GM23338 (cell line): Measurements from ENCODE around the gene TMEM135. TPM values are rescaled to one million over a fixed set of nuclear protein-coding genes. Genes with fewer than 3 reads are reported as not detected.

Experiments
- ATAC-seq: fragments of 200-7000 bp; cut with Tn5 transposase; 3 replicates; pipeline ENCODE4 v1.9.1; 2020
- DNase-seq: peaks from one replicate; pipeline ENCODE4 v3.0.0-alpha.2; 2015; ENCODE audit warnings: low spot score
- H2AFZ ChIP-seq: fragments of 200-600 bp; sonication (generic); 2 replicates; pipeline ENCODE4 v1.8.0; 2016; ENCODE audit warnings: antibody characterized with exemption, mild to moderate bottlenecking, moderate library complexity
- H3F3A ChIP-seq: fragments of 200-600 bp; sonication (generic); replicated peaks from 2 replicates; pipeline ENCODE4 v1.8.0; 2017; ENCODE audit warnings: antibody characterized with exemption, mixed run types, low read depth
- H3K27ac ChIP-seq: fragments of 200-600 bp; sonication (generic); 2 replicates; pipeline ENCODE4 v1.6.1; 2016; ENCODE audit warnings: low read depth
- H3K27me3 ChIP-seq: fragments of 200-600 bp; sonication (generic); 2 replicates; pipeline ENCODE4 v1.8.0; 2016; ENCODE audit warnings: mild to moderate bottlenecking, mixed run types, moderate library complexity; ENCODE audit not compliant: insufficient read depth
- H3K36me3 ChIP-seq: fragments of 200-600 bp; sonication (generic); 2 replicates; pipeline ENCODE4 v1.8.0; 2016; ENCODE audit warnings: mild to moderate bottlenecking; ENCODE audit not compliant: insufficient read depth
- H3K4me1 ChIP-seq: fragments of 200-600 bp; sonication (generic); 2 replicates; pipeline ENCODE4 v1.8.0; 2016; ENCODE audit warnings: mild to moderate bottlenecking, moderate library complexity; ENCODE audit not compliant: insufficient read depth
- H3K4me2 ChIP-seq: fragments of 200-600 bp; sonication (generic); 2 replicates; pipeline ENCODE4 v1.7.1; 2017; ENCODE audit warnings: mixed run types
- H3K4me3 ChIP-seq: fragments of 200-600 bp; sonication (generic); 2 replicates; pipeline ENCODE4 v1.6.1; 2016; ENCODE audit warnings: mixed run types
- H3K79me2 ChIP-seq: fragments of 200-600 bp; sonication (generic); replicated peaks from 2 replicates; pipeline ENCODE4 v1.8.0; 2017; ENCODE audit warnings: mild to moderate bottlenecking; ENCODE audit not compliant: insufficient read depth
- H3K9me2 ChIP-seq: fragments of 200-600 bp; sonication (generic); 2 replicates; pipeline ENCODE4 v1.8.0; 2017; ENCODE audit not compliant: insufficient read depth
- H4K20me1 ChIP-seq: fragments of 200-600 bp; sonication (generic); replicated peaks from 2 replicates; pipeline ENCODE4 v1.8.0; 2017; ENCODE audit warnings: mild to moderate bottlenecking; ENCODE audit not compliant: insufficient read depth
- H3K27ac Mint-ChIP-seq: 2 replicates; pipeline ENCODE4 v1.8.0; 2020; ENCODE audit warnings: inconsistent platforms, mild to moderate bottlenecking, moderate library complexity, mixed read lengths
- H3K27me3 Mint-ChIP-seq: 3 replicates; pipeline ENCODE4 v1.8.0; 2022; ENCODE audit warnings: low read depth, mild to moderate bottlenecking, moderate library complexity, mixed read lengths, inconsistent platforms; ENCODE audit not compliant: insufficient read depth, poor library complexity
- H3K36me3 Mint-ChIP-seq: 3 replicates; pipeline ENCODE4 v1.8.0; 2021; ENCODE audit warnings: low read depth, mild to moderate bottlenecking, inconsistent platforms, moderate library complexity, mixed read lengths
- H3K4me1 Mint-ChIP-seq: 3 replicates; pipeline ENCODE4 v1.8.0; 2020; ENCODE audit warnings: mild to moderate bottlenecking, inconsistent platforms, mixed read lengths
- H3K4me3 Mint-ChIP-seq: 3 replicates; pipeline ENCODE4 v1.8.0; 2021; ENCODE audit warnings: moderate library complexity, mild to moderate bottlenecking, inconsistent platforms, mixed read lengths
- H3K9me3 Mint-ChIP-seq: 3 replicates; pipeline ENCODE4 v1.8.0; 2020; ENCODE audit warnings: moderate library complexity, mild to moderate bottlenecking, inconsistent platforms, mixed read lengths
- CREB1 ChIP-seq: fragments of 250-450 bp; sonication (Bioruptor Pico); IDR thresholded peaks from 2 replicates; pipeline ENCODE4 v1.5.0; 2020; ENCODE audit warnings: low read depth, mild to moderate bottlenecking, moderate library complexity
- CTCF ChIP-seq, 2 experiments: fragments of 200-600 bp in 1 of 2; sonication (generic) in 1 of 2; conservative IDR thresholded peaks; 2 replicates each; pipeline versions ENCODE4 v1.5.1 to v1.6.1; 2016 to 2017; ENCODE audit warnings: antibody characterized with exemption in 2 of 2, low read depth in 2 of 2, mild to moderate bottlenecking in 2 of 2, moderate library complexity in 1 of 2
- ETS1 ChIP-seq: IDR thresholded peaks from 2 replicates; pipeline ENCODE4 v1.6.1; 2016; ENCODE audit warnings: antibody characterized with exemption
- EZH2 ChIP-seq: fragments of 200-600 bp; sonication (generic); IDR thresholded peaks from one replicate; pipeline ENCODE4 v1.8.0; 2017; ENCODE audit warnings: antibody characterized with exemption, mild to moderate bottlenecking, low read depth; ENCODE audit not compliant: unreplicated experiment
- EZH2phosphoT487 ChIP-seq: fragments of 200-600 bp; sonication (generic); IDR thresholded peaks from one replicate; pipeline ENCODE4 v1.8.1; 2018; ENCODE audit warnings: antibody characterized with exemption; ENCODE audit not compliant: unreplicated experiment
- JUNB ChIP-seq: IDR thresholded peaks from one replicate; pipeline ENCODE4 v1.6.1; 2016; ENCODE audit warnings: antibody characterized with exemption; ENCODE audit not compliant: unreplicated experiment
- NANOG ChIP-seq: IDR thresholded peaks from 2 replicates; pipeline ENCODE4 v1.6.1; 2016; ENCODE audit warnings: antibody characterized with exemption, borderline replicate concordance
- POLR2AphosphoS5 ChIP-seq: IDR thresholded peaks from 2 replicates; pipeline ENCODE4 v1.6.1; 2016; ENCODE audit warnings: antibody characterized with exemption, low read depth
- STAT1 ChIP-seq: IDR thresholded peaks from one replicate; pipeline ENCODE4 v1.6.1; 2016; ENCODE audit warnings: antibody characterized with exemption; ENCODE audit not compliant: unreplicated experiment
- ZNF114 ChIP-seq: fragments of 250-450 bp; sonication (Bioruptor Pico); IDR thresholded peaks from 2 replicates; pipeline ENCODE4 v1.5.0; 2020; ENCODE audit warnings: mild to moderate bottlenecking, moderate library complexity
- ZNF331 ChIP-seq: fragments of 250-450 bp; sonication (Bioruptor Pico); IDR thresholded peaks from 2 replicates; pipeline ENCODE4 v1.5.0; 2020; ENCODE audit warnings: low read depth, mild to moderate bottlenecking, moderate library complexity
- polyA plus RNA-seq: library from polyadenylated mRNA; unstranded; fragments of >200 nt; fragmentation: Nextera tagmentation; extraction: Ambion mirVana; gene quantifications from 2 replicates; pipeline ENCODE4 v1.2.1, GENCODE V29; 2016
- total RNA-seq: library from RNA; depleted of rRNA; stranded (reverse); fragments of >200 nt; shearing (Covaris generic); gene quantifications from 2 replicates; pipeline ENCODE4 v1.2.3, GENCODE V29; 2014
- TF ChIP-seq, protein P1 (sequence below): fragments of 250-450 bp; sonication (Bioruptor Pico); IDR thresholded peaks from 2 replicates; pipeline ENCODE4 v1.5.0; 2020; ENCODE audit warnings: mild to moderate bottlenecking, moderate library complexity
- TF ChIP-seq, protein P2 (sequence below): IDR thresholded peaks from one replicate; pipeline ENCODE4 v1.6.1; 2018; ENCODE audit warnings: antibody characterized with exemption; ENCODE audit not compliant: unreplicated experiment

The TMEM135 gene
- total and polyA plus RNA-seq, 2 experiments from 2014 or later, result 23.4 to 49.9 TPM

DNA sequence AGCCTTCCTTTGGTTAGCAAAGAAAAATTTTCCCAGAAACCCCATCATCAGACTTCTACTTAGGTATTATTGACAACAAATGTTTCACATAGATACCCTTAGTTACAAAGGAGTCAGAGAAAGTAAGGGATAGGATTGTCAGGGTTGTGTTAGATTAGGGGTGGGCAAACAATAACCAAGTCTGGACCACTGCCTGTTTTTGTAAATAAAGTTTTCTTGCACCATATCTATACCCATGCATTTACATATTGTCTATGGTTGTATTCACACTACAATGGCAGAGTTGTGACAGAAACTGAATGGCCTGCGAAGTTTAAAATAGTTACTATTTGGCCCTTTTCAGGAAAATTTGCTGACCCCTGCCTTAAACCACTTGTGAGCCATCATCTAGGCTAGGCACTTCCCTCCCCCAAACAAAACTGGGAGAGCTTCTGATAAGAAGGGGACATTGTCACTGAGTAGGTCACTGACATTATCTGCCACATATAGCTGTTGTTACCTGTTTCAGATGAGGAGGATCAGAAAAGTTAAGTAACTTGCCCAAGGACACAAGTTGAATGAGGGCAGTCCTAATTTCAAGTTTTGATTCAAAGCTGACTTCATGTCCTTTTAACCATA lies 40.7 kb upstream of the TMEM135 start:
- no peaks in the 10 kb centered on the region for H3F3A ChIP-seq
- H3K9me2 ChIP-seq, result 0 out of 2 replicates have a peak, but pooled peaks cover 3% of the 10 kb centered on the region
- H3K27me3 ChIP-seq, result no peaks in the 10 kb centered on the region
- H3K36me3 Mint-ChIP-seq, result no peaks in the 10 kb centered on the region
- no peaks in the 10 kb centered on the region for H3K9me3 Mint-ChIP-seq
- no peak overlapping the region for H3K4me3 ChIP-seq
- no peaks in the 10 kb centered on the region for H3K27me3 Mint-ChIP-seq
- no peak overlapping the region for H3K4me2 ChIP-seq
- H3K4me1 ChIP-seq, result peaks cover 4% of the 10 kb centered on the region; the same call in 1 of the 2 replicates
- H3K79me2 ChIP-seq, result no peaks in the 10 kb centered on the region
- H3K27ac Mint-ChIP-seq, result no peak overlapping the region
- TF ChIP-seq, protein P1, sequence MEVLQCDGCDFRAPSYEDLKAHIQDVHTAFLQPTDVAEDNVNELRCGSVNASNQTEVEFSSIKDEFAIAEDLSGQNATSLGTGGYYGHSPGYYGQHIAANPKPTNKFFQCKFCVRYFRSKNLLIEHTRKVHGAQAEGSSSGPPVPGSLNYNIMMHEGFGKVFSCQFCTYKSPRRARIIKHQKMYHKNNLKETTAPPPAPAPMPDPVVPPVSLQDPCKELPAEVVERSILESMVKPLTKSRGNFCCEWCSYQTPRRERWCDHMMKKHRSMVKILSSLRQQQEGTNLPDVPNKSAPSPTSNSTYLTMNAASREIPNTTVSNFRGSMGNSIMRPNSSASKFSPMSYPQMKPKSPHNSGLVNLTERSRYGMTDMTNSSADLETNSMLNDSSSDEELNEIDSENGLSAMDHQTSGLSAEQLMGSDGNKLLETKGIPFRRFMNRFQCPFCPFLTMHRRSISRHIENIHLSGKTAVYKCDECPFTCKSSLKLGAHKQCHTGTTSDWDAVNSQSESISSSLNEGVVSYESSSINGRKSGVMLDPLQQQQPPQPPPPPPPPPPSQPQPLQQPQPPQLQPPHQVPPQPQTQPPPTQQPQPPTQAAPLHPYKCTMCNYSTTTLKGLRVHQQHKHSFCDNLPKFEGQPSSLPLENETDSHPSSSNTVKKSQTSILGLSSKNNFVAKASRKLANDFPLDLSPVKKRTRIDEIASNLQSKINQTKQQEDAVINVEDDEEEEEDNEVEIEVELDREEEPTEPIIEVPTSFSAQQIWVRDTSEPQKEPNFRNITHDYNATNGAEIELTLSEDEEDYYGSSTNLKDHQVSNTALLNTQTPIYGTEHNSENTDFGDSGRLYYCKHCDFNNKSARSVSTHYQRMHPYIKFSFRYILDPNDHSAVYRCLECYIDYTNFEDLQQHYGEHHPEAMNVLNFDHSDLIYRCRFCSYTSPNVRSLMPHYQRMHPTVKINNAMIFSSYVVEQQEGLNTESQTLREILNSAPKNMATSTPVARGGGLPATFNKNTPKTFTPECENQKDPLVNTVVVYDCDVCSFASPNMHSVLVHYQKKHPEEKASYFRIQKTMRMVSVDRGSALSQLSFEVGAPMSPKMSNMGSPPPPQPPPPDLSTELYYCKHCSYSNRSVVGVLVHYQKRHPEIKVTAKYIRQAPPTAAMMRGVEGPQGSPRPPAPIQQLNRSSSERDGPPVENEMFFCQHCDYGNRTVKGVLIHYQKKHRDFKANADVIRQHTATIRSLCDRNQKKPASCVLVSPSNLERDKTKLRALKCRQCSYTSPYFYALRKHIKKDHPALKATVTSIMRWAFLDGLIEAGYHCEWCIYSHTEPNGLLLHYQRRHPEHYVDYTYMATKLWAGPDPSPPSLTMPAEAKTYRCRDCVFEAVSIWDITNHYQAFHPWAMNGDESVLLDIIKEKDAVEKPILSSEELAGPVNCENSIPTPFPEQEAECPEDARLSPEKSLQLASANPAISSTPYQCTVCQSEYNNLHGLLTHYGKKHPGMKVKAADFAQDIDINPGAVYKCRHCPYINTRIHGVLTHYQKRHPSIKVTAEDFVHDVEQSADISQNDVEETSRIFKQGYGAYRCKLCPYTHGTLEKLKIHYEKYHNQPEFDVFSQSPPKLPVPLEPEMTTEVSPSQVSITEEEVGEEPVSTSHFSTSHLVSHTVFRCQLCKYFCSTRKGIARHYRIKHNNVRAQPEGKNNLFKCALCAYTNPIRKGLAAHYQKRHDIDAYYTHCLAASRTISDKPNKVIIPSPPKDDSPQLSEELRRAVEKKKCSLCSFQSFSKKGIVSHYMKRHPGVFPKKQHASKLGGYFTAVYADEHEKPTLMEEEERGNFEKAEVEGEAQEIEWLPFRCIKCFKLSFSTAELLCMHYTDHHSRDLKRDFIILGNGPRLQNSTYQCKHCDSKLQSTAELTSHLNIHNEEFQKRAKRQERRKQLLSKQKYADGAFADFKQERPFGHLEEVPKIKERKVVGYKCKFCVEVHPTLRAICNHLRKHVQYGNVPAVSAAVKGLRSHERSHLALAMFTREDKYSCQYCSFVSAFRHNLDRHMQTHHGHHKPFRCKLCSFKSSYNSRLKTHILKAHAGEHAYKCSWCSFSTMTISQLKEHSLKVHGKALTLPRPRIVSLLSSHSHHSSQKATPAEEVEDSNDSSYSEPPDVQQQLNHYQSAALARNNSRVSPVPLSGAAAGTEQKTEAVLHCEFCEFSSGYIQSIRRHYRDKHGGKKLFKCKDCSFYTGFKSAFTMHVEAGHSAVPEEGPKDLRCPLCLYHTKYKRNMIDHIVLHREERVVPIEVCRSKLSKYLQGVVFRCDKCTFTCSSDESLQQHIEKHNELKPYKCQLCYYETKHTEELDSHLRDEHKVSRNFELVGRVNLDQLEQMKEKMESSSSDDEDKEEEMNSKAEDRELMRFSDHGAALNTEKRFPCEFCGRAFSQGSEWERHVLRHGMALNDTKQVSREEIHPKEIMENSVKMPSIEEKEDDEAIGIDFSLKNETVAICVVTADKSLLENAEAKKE (CRISPR knock-in tag), result no peak
- TF ChIP-seq CTCF (conservative IDR thresholded peaks at IDR 0.05; ENCODE audit: low read depth in 2 of 2) (no peak), NANOG (no peak), ETS1 (no peak), ZNF331 (CRISPR knock-in tag) (no peak), STAT1 (no peak), POLR2AphosphoS5 (no peak), CREB1 (CRISPR knock-in tag) (no peak), EZH2 (no peak), JUNB (no peak), EZH2phosphoT487 (no peak), ZNF114 (CRISPR knock-in tag) (no peak)
- TF ChIP-seq, protein P2, sequence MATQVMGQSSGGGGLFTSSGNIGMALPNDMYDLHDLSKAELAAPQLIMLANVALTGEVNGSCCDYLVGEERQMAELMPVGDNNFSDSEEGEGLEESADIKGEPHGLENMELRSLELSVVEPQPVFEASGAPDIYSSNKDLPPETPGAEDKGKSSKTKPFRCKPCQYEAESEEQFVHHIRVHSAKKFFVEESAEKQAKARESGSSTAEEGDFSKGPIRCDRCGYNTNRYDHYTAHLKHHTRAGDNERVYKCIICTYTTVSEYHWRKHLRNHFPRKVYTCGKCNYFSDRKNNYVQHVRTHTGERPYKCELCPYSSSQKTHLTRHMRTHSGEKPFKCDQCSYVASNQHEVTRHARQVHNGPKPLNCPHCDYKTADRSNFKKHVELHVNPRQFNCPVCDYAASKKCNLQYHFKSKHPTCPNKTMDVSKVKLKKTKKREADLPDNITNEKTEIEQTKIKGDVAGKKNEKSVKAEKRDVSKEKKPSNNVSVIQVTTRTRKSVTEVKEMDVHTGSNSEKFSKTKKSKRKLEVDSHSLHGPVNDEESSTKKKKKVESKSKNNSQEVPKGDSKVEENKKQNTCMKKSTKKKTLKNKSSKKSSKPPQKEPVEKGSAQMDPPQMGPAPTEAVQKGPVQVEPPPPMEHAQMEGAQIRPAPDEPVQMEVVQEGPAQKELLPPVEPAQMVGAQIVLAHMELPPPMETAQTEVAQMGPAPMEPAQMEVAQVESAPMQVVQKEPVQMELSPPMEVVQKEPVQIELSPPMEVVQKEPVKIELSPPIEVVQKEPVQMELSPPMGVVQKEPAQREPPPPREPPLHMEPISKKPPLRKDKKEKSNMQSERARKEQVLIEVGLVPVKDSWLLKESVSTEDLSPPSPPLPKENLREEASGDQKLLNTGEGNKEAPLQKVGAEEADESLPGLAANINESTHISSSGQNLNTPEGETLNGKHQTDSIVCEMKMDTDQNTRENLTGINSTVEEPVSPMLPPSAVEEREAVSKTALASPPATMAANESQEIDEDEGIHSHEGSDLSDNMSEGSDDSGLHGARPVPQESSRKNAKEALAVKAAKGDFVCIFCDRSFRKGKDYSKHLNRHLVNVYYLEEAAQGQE, result no peak
- DNase-seq (no peak), ATAC-seq (no peak)
- H4K20me1 ChIP-seq, result no peaks in the 10 kb centered on the region
- H3K4me3 Mint-ChIP-seq, result no peak overlapping the region
- peaks cover 24% of the 10 kb centered on the region for H3K4me1 Mint-ChIP-seq
- no peak overlapping the region for H3K27ac ChIP-seq
- no peaks in the 10 kb centered on the region for H3K36me3 ChIP-seq
- peak overlapping the region; percentile 63; the same call in 1 of the 2 replicates for H2AFZ ChIP-seq
